LoVo (cell line): ENCODE results near the gene IGDCC3.

Source experiments
- DNase-seq: peaks from one replicate; pipeline ENCODE4 v3.0.0-alpha.2; 2016; ENCODE audit warnings: low spot score

Gene IGDCC3

GRCh38 chr15:65343374-65343981 is 34.3 kb downstream of the IGDCC3 start:
- no peak for DNase-seq

- DNase-seq = no peak
Measured at GRCh38 chr15:65342493-65342892, 35.3 kb downstream of the IGDCC3 start.

GRCh38 chr15:65339920-65340319 is 37.9 kb downstream of the IGDCC3 start:
- DNase-seq = no peak

- no peak for DNase-seq
Measured at GRCh38 chr15:65339416-65339815, 38.4 kb downstream of the IGDCC3 start.

DNA sequence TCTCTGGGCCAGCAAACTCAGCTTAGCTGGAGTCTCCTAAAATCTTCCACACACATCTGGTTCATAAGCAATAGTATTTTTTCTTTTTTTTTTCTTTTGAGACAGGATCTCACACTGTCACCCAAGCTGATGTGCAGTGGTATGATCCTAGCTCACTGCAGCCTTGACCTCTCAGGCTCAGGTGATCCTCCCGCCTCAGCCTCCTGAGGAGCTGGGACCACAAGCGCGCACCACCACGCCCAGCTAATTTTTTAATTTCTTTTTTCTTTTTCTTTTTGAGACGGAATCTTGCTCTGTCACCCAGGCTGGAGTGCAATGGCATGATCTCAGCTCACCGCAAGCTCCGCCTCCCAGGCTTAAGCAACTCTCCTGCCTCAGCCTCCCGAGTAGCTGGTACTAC is 39.0 kb downstream of the IGDCC3 start:
- DNase-seq = no peak

GRCh38 chr15:65338366-65338765 is 39.4 kb downstream of the IGDCC3 start:
- no peak for DNase-seq

GRCh38 chr15:65337436-65338070 is 40.2 kb downstream of the IGDCC3 start:
- DNase-seq = no peak

DNA sequence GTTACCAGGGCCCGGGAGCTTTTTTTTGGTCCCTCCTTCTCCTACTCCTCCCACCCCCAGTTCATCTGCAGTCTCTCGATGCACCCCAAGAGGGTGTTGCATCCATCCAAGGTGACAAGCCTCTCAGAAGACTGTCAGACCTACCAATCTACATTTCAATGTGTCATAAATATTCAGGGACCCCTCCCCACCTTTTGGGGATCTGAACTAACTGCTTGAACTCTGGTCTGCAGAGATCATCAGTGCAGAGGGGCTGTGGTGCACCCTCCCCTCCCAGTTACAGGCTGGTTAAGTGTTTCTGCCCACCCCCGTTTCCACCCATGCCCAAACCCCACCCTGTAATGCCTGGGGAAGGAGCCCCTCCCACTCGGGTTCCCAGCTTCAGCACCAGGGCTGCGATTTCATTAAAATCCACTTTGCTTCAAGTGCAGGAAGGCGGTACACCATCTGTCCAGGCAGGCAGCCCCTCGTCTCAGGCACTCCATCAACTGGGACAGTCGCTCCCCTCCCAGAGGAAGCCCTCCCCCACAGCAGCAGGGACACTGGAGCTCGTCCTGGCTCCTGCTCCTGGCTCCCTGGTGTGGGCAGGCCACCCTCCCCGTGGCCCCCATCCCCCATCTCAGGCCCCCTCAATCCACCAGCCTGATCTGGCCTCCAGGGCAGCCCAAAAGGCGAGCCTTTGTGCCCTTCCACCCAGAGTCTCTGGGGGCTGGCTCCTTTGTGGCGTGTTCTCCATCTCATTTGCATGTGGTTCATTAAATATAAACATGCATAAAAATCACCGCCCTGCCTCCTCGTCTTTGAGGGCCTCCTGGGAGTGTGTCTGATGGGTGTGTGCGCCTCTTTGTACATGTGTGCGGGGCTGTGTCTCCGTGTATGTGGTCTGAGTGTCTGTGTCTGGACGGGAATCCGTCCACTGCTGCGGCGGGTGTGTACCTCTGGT is 41.0 kb downstream of the IGDCC3 start:
- no peak for DNase-seq

DNA sequence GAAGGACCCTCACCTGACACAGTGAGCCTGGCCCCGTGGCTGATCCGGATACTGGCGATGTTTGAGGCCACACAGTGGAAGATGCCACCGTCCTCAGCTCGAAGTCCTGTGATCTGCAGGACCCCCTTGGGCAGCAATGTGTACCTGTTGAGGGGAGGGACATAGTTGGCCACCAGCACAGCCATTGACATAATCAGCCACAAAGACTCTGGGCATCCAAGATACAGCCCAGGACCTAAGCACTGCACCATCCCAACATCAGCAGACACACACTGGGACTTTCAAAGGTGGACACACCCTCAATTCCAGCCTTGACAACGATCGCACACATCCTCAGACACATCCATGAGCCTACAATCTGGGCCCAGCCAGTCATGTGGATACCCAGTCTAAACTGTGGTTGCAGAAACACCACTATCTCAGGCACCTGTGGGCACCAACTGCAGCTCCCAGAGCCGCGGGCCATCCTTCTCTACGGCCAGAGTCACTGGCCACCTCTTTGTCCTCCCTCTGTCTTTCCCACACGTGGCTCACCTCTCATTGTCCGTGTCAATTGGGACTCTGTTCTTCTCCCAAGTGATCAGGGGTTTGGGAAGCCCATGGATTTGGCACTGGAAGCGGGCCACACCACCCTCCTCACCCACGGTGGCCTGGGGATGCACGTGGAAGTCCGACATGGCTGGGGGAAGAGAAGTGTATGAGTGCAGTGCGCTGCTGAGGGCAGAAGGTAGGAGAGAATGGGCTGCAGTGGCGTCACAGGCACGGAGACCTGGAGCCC is 42.3 kb downstream of the IGDCC3 start:
- no peak for DNase-seq

GRCh38 chr15:65334586-65335231 is 43.1 kb downstream of the IGDCC3 start:
- DNase-seq = no peak

DNA sequence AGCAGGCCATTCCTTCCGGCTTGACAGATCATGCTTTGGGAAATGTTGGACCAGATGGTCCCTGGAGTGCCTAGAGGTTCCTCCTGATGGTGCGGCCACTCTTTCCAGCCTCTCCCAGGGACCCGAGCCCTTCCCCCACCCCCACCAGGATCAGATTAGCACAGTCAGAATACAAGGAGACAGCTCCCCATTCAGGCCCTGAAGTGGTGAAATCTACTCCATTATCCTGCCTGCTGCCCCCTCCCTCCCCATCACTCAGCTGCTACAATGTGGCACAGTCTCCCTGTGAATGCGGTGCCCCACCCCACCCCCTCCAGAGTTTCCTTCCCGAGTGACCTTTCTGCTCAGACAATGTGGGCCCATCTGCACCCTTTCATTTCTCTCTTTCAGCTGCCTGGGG is 43.9 kb downstream of the IGDCC3 start:
- no peak for DNase-seq

DNA sequence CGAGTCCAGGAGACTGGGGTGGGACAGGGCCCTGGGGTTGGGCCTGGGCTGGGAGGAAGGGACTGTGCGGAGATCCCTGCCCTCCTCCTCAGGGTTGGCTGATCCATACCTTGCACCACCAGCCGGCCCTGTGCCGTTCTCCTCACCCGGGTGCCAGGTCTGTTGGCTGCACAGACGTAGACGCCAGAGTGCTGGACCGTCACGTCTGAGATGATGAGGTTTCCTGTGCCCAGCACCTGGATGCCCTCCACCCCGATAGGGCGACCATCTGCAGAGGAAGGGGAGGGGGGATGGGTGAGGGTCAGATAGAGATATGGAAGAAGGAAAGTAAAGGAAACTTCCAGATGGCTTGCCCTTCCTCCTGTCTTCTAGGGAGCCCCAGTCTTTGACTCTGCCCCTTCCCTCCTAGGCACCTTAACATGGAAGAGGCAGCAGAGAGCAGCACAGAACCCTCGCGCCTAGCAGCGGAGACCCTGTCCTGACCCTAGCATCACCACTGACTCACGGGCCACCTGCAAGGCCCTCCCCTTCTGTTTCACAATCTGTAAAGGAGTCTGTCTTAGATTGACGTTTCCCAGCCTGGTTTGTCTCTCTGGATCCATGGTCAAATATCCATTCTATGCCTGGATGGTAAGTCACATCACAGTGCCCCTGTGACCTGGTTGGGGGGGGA is 44.5 kb downstream of the IGDCC3 start:
- DNase-seq = no peak

DNA sequence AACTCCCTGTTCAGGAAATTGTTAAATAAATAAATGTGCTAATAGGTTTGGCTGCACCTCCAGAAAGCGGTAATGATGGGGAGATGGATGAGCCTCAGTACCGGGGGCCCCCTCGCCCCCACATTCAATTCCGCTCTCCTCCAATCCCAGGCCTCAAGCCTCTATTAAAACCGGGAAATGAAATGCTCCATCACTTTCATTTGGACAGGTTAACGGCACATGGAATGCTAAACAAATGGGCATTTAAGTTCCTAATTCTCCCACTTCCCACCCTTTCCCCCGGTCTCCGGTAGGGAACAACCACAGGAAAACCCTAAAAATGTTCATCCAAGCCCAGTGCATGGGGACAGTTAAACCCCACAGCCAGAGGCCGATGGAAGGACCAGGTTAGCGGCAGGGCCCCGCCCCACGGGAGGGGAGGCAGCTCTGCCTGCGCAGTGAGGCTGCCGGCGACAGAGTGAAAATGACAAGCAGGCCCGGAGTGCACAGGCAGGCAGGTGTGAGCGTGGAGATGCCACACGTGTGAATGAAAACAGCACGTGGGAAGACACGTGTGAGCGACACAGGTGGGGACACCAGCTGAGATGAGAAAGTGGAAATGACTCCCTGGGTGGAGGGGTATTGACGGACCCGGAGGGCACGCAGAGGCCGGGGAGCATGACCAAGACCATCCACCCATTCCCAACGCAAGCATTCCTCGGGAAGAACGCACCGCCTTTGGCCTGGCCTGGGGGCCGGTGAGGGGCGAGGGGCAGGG is 45.2 kb downstream of the IGDCC3 start:
- DNase-seq = no peak

DNA sequence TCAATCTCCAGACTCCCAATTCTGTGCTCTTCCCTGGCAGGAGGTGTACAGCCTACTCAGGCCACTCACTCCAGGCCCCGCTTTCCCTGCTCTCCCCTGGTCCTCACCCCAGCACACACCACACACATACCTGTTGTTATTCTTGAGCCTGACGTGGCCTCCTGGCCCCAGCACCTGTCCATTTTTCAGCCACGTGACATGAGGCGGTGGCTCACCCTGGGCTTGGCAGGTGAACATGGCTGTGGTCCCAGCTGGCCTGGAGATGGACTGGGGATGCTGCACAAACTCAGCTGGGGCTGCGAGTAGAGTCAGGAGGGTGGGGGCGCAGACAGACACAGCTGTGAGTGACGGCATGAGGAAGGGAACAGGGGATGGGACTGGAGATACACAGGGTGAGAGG is 46.0 kb downstream of the IGDCC3 start:
- no peak for DNase-seq

GRCh38 chr15:65330934-65331645 is 46.7 kb downstream of the IGDCC3 start:
- DNase-seq = no peak

- DNase-seq = no peak
Measured at GRCh38 chr15:65329984-65330735, 47.6 kb downstream of the IGDCC3 start.

- no peak for DNase-seq
Measured at GRCh38 chr15:65329288-65329983, 48.4 kb downstream of the IGDCC3 start.
